Peyer's patch (tissue), 4 donors: ENCODE results near the gene PKNOX2.

ENCODE experiments used
- CTCF ChIP-seq, 6 experiments: fragments of 450-650 bp in 4 of 6; fragments of 200-600 bp in 2 of 6; sonication (generic) in 1 of 6; IDR thresholded peaks; one replicate each; pipeline ENCODE4 v1.5.1; 2017 to 2019; ENCODE audit warnings: antibody characterized with exemption in 6 of 6, mild to moderate bottlenecking in 3 of 6, moderate library complexity in 1 of 6
- POLR2A ChIP-seq, 2 donors: fragments of 450-650 bp; IDR thresholded peaks; one replicate each; pipeline ENCODE4 v1.5.1; 2017; ENCODE audit warnings: antibody characterized with exemption in 2 of 2, mild to moderate bottlenecking in 2 of 2, moderate library complexity in 2 of 2

DNA sequence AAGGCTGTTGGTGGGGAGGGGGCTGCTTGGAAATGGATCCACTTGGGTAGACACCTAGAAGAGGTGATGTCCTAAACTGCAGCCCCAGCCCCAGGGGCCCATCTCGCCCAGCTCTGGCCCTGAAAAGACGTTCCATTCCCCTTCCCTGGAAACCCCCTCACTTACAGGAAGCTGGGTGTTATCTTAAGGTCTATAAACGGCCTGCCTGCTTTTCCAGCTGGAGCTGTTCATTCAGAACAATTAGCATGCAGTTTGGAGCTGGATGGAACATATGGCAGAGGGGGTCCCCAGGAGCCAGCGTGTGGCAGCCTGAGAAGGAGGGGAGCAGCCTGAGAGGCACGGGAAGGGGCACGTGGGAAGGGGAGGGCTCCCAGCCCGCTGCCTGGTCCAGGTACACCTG, 139.6 kb downstream of the PKNOX2 start:
- TF ChIP-seq POLR2A (IDR thresholded peaks at IDR 0.05) (no peak), CTCF (IDR thresholded peaks at IDR 0.05) (no peak)
